H1 (cell line): ENCODE measurements around the gene CHD3. TPM values are rescaled to one million over a fixed set of nuclear protein-coding genes. Genes with fewer than 3 reads are reported as not detected.

Experiments
- CTCF ChIA-PET: fragments of 300-600 bp; sonication (Branson Sonifier 250); formaldehyde crosslinking; loops from one replicate; lab custom pipeline; 2021; ENCODE audit not compliant: partially characterized antibody; lab: Charles Lee
- POLR2A ChIA-PET: fragments of 300-600 bp; sonication (Branson Sonifier 250); formaldehyde crosslinking; loops from one replicate; lab custom pipeline; 2021; ENCODE audit warnings: inconsistent platforms; ENCODE audit not compliant: partially characterized antibody; lab: Charles Lee
- DNase-seq, 2 experiments: peaks; one replicate each; pipeline versions ENCODE4 v3.0.0 to v3.0.0-alpha.2; 2010 to 2022; ENCODE audit warnings: low spot score in 2 of 2, low read depth in 1 of 2, mixed read lengths in 1 of 2
- FAIRE-seq: peaks from 2 replicates; lab custom pipeline; 2011; peaks lifted over from hg19 to GRCh38; lab: Jason Lieb, UNC
- H2AFZ ChIP-seq: 2 replicates; pipeline ENCODE4 v1.8.1; 2012; ENCODE audit warnings: low read length, inconsistent platforms
- H2AK5ac ChIP-seq: 2 replicates; pipeline ENCODE4 v1.6.1; 2013; ENCODE audit warnings: low read depth, low read length
- H2BK120ac ChIP-seq: replicated peaks from 2 replicates; pipeline ENCODE3; 2013; ENCODE audit warnings: low read depth, low read length, inconsistent platforms
- H2BK12ac ChIP-seq: 2 replicates; pipeline ENCODE4 v1.6.1; 2013; ENCODE audit warnings: low read depth, low read length
- H2BK15ac ChIP-seq: 2 replicates; pipeline ENCODE4 v1.6.1; 2013; ENCODE audit warnings: low read length
- H2BK20ac ChIP-seq: 2 replicates; pipeline ENCODE4 v1.6.1; 2013; ENCODE audit warnings: low read length
- H2BK5ac ChIP-seq: 2 replicates; pipeline ENCODE4 v1.6.1; 2013; ENCODE audit warnings: low read depth, low read length
- H3K14ac ChIP-seq: 2 replicates; pipeline ENCODE4 v1.6.1; 2013; ENCODE audit warnings: inconsistent platforms; ENCODE audit not compliant: insufficient read length
- H3K18ac ChIP-seq: 2 replicates; pipeline ENCODE4 v1.6.1; 2013; ENCODE audit warnings: low read length; ENCODE audit errors: extremely low read depth
- H3K23ac ChIP-seq: 2 replicates; pipeline ENCODE4 v1.6.1; 2013; ENCODE audit warnings: inconsistent platforms; ENCODE audit not compliant: insufficient read length
- H3K23me2 ChIP-seq: 2 replicates; pipeline ENCODE4 v1.6.1; 2013; ENCODE audit warnings: low read depth, low read length
- H3K27ac ChIP-seq: 2 replicates; pipeline ENCODE4 v1.6.1; 2011; ENCODE audit warnings: low read depth, low read length, inconsistent platforms
- H3K27me3 ChIP-seq, 4 experiments: replicated peaks in 1 of 4; 1 replicate in 1 of 4; 2 replicates in 3 of 4; pipeline versions ENCODE4 v1.6.1 to v1.8.1; 2011 to 2013; ENCODE audit warnings: low read length in 3 of 4, mild to moderate bottlenecking in 3 of 4, inconsistent platforms in 2 of 4, mixed read lengths in 2 of 4, moderate library complexity in 1 of 4; ENCODE audit not compliant: control insufficient read depth in 3 of 4, insufficient read depth in 3 of 4; ENCODE audit errors: extremely low read depth in 1 of 4
- H3K36me3 ChIP-seq, 4 experiments: 2 replicates each; pipeline versions ENCODE4 v1.6.1 to v1.8.1; 2011 to 2013; ENCODE audit warnings: mild to moderate bottlenecking in 4 of 4, low read length in 3 of 4, moderate library complexity in 2 of 4, control low read depth in 1 of 4, inconsistent platforms in 1 of 4; ENCODE audit not compliant: insufficient read depth in 4 of 4, control insufficient read depth in 2 of 4
- H3K4ac ChIP-seq: replicated peaks from 2 replicates; pipeline ENCODE3; 2013; ENCODE audit warnings: low read length, low read depth, mixed read lengths, inconsistent platforms; ENCODE audit not compliant: insufficient read length
- H3K4me1 ChIP-seq, 4 experiments: replicated peaks in 1 of 4; 1 replicate in 1 of 4; 2 replicates in 3 of 4; pipeline versions ENCODE4 v1.6.1 to v1.8.1; 2011 to 2013; ENCODE audit warnings: low read length in 3 of 4, inconsistent platforms in 2 of 4, mixed read lengths in 1 of 4; ENCODE audit not compliant: insufficient read depth in 4 of 4, control insufficient read depth in 3 of 4
- H3K4me2 ChIP-seq, 2 experiments: 2 replicates each; pipeline versions ENCODE4 v1.6.1 to v1.8.1; 2011 to 2013; ENCODE audit warnings: low read depth in 2 of 2, low read length in 2 of 2, control low read depth in 1 of 2, inconsistent platforms in 1 of 2, mild to moderate bottlenecking in 1 of 2; ENCODE audit not compliant: insufficient read depth in 1 of 2
- H3K4me3 ChIP-seq, 4 experiments: fragments of 200-600, 300-600 bp in 1 of 4; sonication (generic), shearing (Covaris generic), sonication (Bioruptor Twin) in 1 of 4; 2 replicates each; pipeline versions ENCODE4 v1.5.1 to v1.8.1; 2011 to 2016; ENCODE audit warnings: low read length in 4 of 4, low read depth in 3 of 4, control low read depth in 2 of 4, inconsistent platforms in 2 of 4, mild to moderate bottlenecking in 2 of 4, mixed read lengths in 1 of 4, moderate library complexity in 1 of 4; ENCODE audit not compliant: insufficient read depth in 2 of 4; ENCODE audit errors: extremely low read depth in 1 of 4
- H3K56ac ChIP-seq: replicated peaks from 2 replicates; pipeline ENCODE3; 2013; ENCODE audit warnings: low read depth, mild to moderate bottlenecking, mixed read lengths, low read length, inconsistent platforms; ENCODE audit not compliant: insufficient read length
- H3K79me1 ChIP-seq: 2 replicates; pipeline ENCODE4 v1.6.1; 2013; ENCODE audit warnings: low read depth, low read length, control low read depth
- H3K79me2 ChIP-seq, 2 experiments: 2 replicates each; pipeline versions ENCODE4 v1.6.1 to v1.8.1; 2012 to 2013; ENCODE audit warnings: low read length in 2 of 2, mild to moderate bottlenecking in 2 of 2, inconsistent platforms in 1 of 2; ENCODE audit not compliant: insufficient read depth in 2 of 2, control insufficient read depth in 1 of 2
- H3K9ac ChIP-seq, 4 experiments: replicated peaks in 1 of 4; 1 replicate in 1 of 4; 2 replicates in 3 of 4; pipeline versions ENCODE4 v1.6.1 to v1.8.1; 2011 to 2013; ENCODE audit warnings: low read depth in 3 of 4, low read length in 3 of 4, control low read depth in 2 of 4, mild to moderate bottlenecking in 2 of 4, moderate library complexity in 2 of 4, inconsistent platforms in 1 of 4; ENCODE audit errors: extremely low read depth in 1 of 4
- H3K9me3 ChIP-seq, 2 experiments: 2 replicates each; pipeline versions ENCODE4 v1.6.1 to v1.8.1; 2012 to 2013; ENCODE audit warnings: mild to moderate bottlenecking in 2 of 2, moderate library complexity in 2 of 2, control low read depth in 1 of 2, inconsistent platforms in 1 of 2, low read depth in 1 of 2, low read length in 1 of 2, mixed read lengths in 1 of 2; ENCODE audit not compliant: insufficient read depth in 2 of 2
- H4K20me1 ChIP-seq, 2 experiments: replicated peaks in 1 of 2; 2 replicates each; pipeline versions ENCODE3 to v1.8.1; 2011 to 2013; ENCODE audit warnings: inconsistent platforms in 2 of 2, low read length in 2 of 2, mild to moderate bottlenecking in 1 of 2; ENCODE audit not compliant: insufficient read depth in 2 of 2, control insufficient read depth in 1 of 2
- H4K5ac ChIP-seq: 2 replicates; pipeline ENCODE4 v1.6.1; 2013; ENCODE audit warnings: low read length, low read depth, mixed read lengths, inconsistent platforms; ENCODE audit not compliant: insufficient read length
- H4K8ac ChIP-seq: 2 replicates; pipeline ENCODE4 v1.8.0; 2013; ENCODE audit warnings: mild to moderate bottlenecking, moderate library complexity, low read length, inconsistent platforms; ENCODE audit not compliant: insufficient read depth; ENCODE audit errors: extremely low read depth
- H4K91ac ChIP-seq: replicated peaks from 2 replicates; pipeline ENCODE3; 2013; ENCODE audit warnings: low read length, mixed read lengths, inconsistent platforms; ENCODE audit not compliant: insufficient read length
- BACH1 ChIP-seq: IDR thresholded peaks from 2 replicates; pipeline ENCODE4 v1.6.1; 2012; ENCODE audit warnings: low read length, improper control_type of control experiment
- BRCA1 ChIP-seq: IDR thresholded peaks from 2 replicates; pipeline ENCODE4 v1.6.1; 2012; ENCODE audit warnings: low read depth, low read length, improper control_type of control experiment
- CHD1 ChIP-seq: IDR thresholded peaks from 2 replicates; pipeline ENCODE4 v1.6.1; 2012; ENCODE audit warnings: low read depth, low read length, improper control_type of control experiment
- CREB1 ChIP-seq: IDR thresholded peaks from 2 replicates; pipeline ENCODE4 v1.6.1; 2012; ENCODE audit warnings: inconsistent platforms
- EP300 ChIP-seq, 2 experiments: IDR thresholded peaks; 1 replicate in 1 of 2; 2 replicates in 1 of 2; pipeline ENCODE4 v1.6.1; 2011 to 2012; ENCODE audit warnings: low read depth in 2 of 2, low read length in 2 of 2, mild to moderate bottlenecking in 2 of 2, borderline replicate concordance in 1 of 2, inconsistent platforms in 1 of 2, moderate library complexity in 1 of 2
- GTF2F1 ChIP-seq: IDR thresholded peaks from 2 replicates; pipeline ENCODE4 v1.6.1; 2012; ENCODE audit warnings: low read depth, low read length, improper control_type of control experiment, borderline replicate concordance
- KDM5A ChIP-seq: fragments of 200-600 bp; IDR thresholded peaks from 2 replicates; pipeline ENCODE4 v1.7.1; 2012; ENCODE audit warnings: mild to moderate bottlenecking, low read length, inconsistent platforms, mixed read lengths
- NANOG ChIP-seq: IDR thresholded peaks from 2 replicates; pipeline ENCODE4 v1.6.1; 2011; ENCODE audit warnings: low read length, low read depth, mild to moderate bottlenecking, inconsistent platforms; ENCODE audit not compliant: insufficient read depth, poor library complexity, severe bottlenecking
- POU5F1 ChIP-seq: IDR thresholded peaks from 2 replicates; pipeline ENCODE4 v1.6.1; 2011; ENCODE audit warnings: low read depth, mild to moderate bottlenecking, low read length, moderate library complexity
- RNF2 ChIP-seq: fragments of 200-900, 300-1000 bp; sonication (generic); IDR thresholded peaks from 2 replicates; pipeline ENCODE4 v1.7.1; 2016; ENCODE audit warnings: borderline replicate concordance, low read depth, mild to moderate bottlenecking, antibody characterized with exemption, low read length; ENCODE audit not compliant: poor library complexity, severe bottlenecking; ENCODE audit errors: missing control alignments
- SUZ12 ChIP-seq: fragments of 200-600 bp; sonication (generic); IDR thresholded peaks from 2 replicates; pipeline ENCODE4 v1.6.1; 2012; ENCODE audit warnings: mild to moderate bottlenecking, inconsistent platforms, low read length, moderate library complexity, mixed read lengths
- TAF1 ChIP-seq: IDR thresholded peaks from 2 replicates; pipeline ENCODE4 v1.6.1; 2011; ENCODE audit warnings: mild to moderate bottlenecking, low read depth, low read length
- TAF7 ChIP-seq: optimal IDR thresholded peaks from 2 replicates; pipeline ENCODE3; 2011; ENCODE audit warnings: low read depth, mild to moderate bottlenecking, inconsistent platforms, low read length, moderate library complexity, borderline replicate concordance
- WGBS, 2 experiments: shearing (Covaris generic) in 1 of 2; methylation state at CpG; one replicate each; pipeline versions ENCODE4 v1.1.6 to v1.1.7; 2013 to 2015; ENCODE audit warnings: low lambda C conversion rate in 2 of 2, mixed read lengths in 2 of 2, inconsistent platforms in 1 of 2, low coverage in 1 of 2, missing lambda C conversion rate in 1 of 2; ENCODE audit not compliant: insufficient replicate concordance in 2 of 2, insufficient coverage in 1 of 2, insufficient read length in 1 of 2; ENCODE audit errors: extremely low coverage in 1 of 2, missing lambda C conversion rate in 1 of 2; 5-methylcytosine and 5-hydroxymethylcytosine counted together
- polyA plus RNA-seq, 7 experiments: library from polyadenylated mRNA; depleted of rRNA in 3 of 7; stranded (reverse) in 5 of 7; unstranded in 2 of 7; fragments of >200 nt in 5 of 7; fragments of 200-250 nt in 2 of 7; gene quantifications; 1 replicate in 5 of 7; 2 replicates in 1 of 7; 4 replicates in 1 of 7; pipeline versions ENCODE4 v1.2.1 to v1.2.3, GENCODE V29; 2011 to 2013; ENCODE audit warnings: missing spikeins in 2 of 7, mixed read lengths in 2 of 7
- total RNA-seq: library from RNA; stranded (reverse); fragmentation: NEBNext Ultra II Directional; extraction: Animal tissue kit (Norgen Biotek cat#: 25700); gene quantifications from 2 replicates; pipeline ENCODE4 v1.2.1, GENCODE V29; 2021

CHD3 gene
- total and polyA plus RNA-seq, 2 of the 8 experiments (the other 6 are each of a cell fraction or from before 2014, with no cell fraction given), result 12.3 to 12.9 TPM

DNA sequence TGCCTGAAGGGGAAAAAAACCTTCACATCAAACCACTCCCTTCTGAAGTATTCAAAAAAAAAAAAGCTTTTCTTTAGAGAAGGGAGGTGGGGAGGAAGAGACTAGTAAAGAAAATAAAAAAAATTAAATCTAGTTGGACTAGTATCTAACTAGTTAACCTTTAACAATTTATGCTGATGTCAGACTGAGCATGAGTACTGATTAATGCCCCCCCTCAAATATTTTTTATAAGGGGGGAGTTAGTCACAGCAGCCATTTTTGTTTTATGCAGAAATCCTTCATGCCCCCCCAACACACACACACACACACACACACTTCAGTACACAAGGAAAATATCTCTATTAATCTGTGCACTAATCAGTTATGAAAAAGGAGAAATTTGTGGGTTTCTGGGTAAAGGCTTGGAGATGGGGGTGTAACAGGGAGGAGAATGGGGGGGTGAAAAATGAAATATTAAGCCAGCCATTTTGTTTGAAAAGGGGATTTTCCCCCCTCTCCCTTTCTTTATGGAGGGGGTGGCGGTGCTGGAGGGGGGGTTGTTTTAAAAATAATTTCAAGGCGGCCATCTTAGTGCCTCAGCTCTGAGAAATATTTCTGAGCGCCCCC, 4.7 kb upstream of the CHD3 start:
- H4K20me1 ChIP-seq, result no peaks in the 10 kb centered on the region
- H2BK5ac ChIP-seq, result no peak overlapping the region
- H3K36me3 ChIP-seq, result peaks cover 3 to 10% (median 5%) of the 10 kb centered on the region in 4 experiments; a peak in 5 of 8 replicates
- H3K14ac ChIP-seq, result no peak overlapping the region
- no peak overlapping the region for H3K4ac ChIP-seq
- peaks cover 24% of the 10 kb centered on the region for H3K23me2 ChIP-seq
- WGBS, 2 experiments, result 27% methylated on average over 2 of the region's 3 CpGs; no CpG with 5 or more reads in 1 of the 2 experiments
- ChIA-PET POLR2A (interaction anchor here (1.1 to 1.3 kb wide), 2 partner anchors 10 to 198 kb away, joined by 4 to 5 read pairs; no protein-coding TSS in a partner anchor), CTCF (interaction anchor here (0.6 to 1.3 kb wide), 2 partner anchors 22 to 174 kb away, joined by 3 read pairs; no protein-coding TSS in a partner anchor)
- H3K9me3 ChIP-seq, result no peaks in the 10 kb centered on the region
- H3K9ac ChIP-seq, result no peak overlapping the region
- H4K8ac ChIP-seq, result no peak overlapping the region
- DNase-seq, result no peak
- peak overlapping the region; percentile 40 to 82; a peak in 2 of 4 replicates for H3K4me2 ChIP-seq
- no peak overlapping the region for H3K56ac ChIP-seq
- H3K79me1 ChIP-seq, result no peaks in the 10 kb centered on the region
- peaks cover 0 to 10% (median 3%) of the 10 kb centered on the region in 4 experiments; a peak in 3 of 7 replicates for H3K27me3 ChIP-seq
- H4K5ac ChIP-seq, result no peak overlapping the region
- peak overlapping the region in 1 of 4 experiments; percentile 46; a peak in 2 of 8 replicates for H3K4me3 ChIP-seq
- no peak overlapping the region for H3K23ac ChIP-seq
- H3K4me1 ChIP-seq, result peaks cover 1 to 22% (median 14%) of the 10 kb centered on the region in 4 experiments
- H2AK5ac ChIP-seq, result no peak overlapping the region
- H3K27ac ChIP-seq, result no peak overlapping the region
- H2BK12ac ChIP-seq, result no peak overlapping the region
- H2BK20ac ChIP-seq, result no peak overlapping the region
- H3K18ac ChIP-seq, result no peak overlapping the region
- H2BK15ac ChIP-seq, result no peak overlapping the region
- no peak overlapping the region for H2AFZ ChIP-seq
- no peak overlapping the region for H4K91ac ChIP-seq
- H2BK120ac ChIP-seq, result no peak overlapping the region
- FAIRE-seq, result no peak
- no peaks in the 10 kb centered on the region for H3K79me2 ChIP-seq
- TF ChIP-seq SUZ12, result no peak
- TF ChIP-seq TAF7, result no peak
- TF ChIP-seq RNF2, result no peak
- TF ChIP-seq EP300 (IDR thresholded peaks at IDR 0.05; ENCODE audit: borderline replicate concordance in 1 of 2, low read depth in 2 of 2, low read length in 2 of 2), result no peak
- no peak for TF ChIP-seq POU5F1
- TF ChIP-seq BACH1, result no peak
- no peak for TF ChIP-seq KDM5A
- TF ChIP-seq TAF1, result no peak
- TF ChIP-seq GTF2F1, result no peak
- no peak for TF ChIP-seq CHD1
- TF ChIP-seq CREB1, result no peak
- TF ChIP-seq NANOG, result no peak
- no peak for TF ChIP-seq BRCA1
